GM12872 (cell line): ENCODE data around the gene SCYGR8.

Source experiments
- TF ChIP-seq, protein P1 (sequence below): IDR thresholded peaks from 3 replicates; pipeline ENCODE4 v1.5.1; 2011; ENCODE audit warnings: low read depth, mild to moderate bottlenecking, low read length, moderate library complexity; ENCODE audit not compliant: insufficient read depth

Gene SCYGR8

DNA sequence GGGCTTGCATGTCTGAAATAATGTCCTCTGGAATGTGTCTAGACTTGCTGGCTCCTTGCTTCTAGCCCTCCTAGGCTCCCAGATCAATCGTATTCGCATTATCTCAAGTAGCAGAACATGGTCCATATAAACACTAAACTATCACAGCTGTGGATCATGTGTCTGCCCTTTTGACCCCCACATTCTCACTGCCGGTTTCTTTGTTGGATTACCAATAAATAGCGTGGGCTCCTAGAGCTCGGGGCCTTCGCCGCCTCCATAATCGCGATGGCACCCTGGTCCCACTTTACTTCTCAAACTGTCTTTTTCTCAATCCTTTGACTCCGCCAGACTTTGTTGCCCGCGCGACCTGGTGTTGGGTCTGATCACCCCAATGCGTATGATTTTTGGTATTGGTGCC is 6.3 kb upstream of the SCYGR8 start:
- TF ChIP-seq, protein P1, sequence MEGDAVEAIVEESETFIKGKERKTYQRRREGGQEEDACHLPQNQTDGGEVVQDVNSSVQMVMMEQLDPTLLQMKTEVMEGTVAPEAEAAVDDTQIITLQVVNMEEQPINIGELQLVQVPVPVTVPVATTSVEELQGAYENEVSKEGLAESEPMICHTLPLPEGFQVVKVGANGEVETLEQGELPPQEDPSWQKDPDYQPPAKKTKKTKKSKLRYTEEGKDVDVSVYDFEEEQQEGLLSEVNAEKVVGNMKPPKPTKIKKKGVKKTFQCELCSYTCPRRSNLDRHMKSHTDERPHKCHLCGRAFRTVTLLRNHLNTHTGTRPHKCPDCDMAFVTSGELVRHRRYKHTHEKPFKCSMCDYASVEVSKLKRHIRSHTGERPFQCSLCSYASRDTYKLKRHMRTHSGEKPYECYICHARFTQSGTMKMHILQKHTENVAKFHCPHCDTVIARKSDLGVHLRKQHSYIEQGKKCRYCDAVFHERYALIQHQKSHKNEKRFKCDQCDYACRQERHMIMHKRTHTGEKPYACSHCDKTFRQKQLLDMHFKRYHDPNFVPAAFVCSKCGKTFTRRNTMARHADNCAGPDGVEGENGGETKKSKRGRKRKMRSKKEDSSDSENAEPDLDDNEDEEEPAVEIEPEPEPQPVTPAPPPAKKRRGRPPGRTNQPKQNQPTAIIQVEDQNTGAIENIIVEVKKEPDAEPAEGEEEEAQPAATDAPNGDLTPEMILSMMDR, result no peak

DNA sequence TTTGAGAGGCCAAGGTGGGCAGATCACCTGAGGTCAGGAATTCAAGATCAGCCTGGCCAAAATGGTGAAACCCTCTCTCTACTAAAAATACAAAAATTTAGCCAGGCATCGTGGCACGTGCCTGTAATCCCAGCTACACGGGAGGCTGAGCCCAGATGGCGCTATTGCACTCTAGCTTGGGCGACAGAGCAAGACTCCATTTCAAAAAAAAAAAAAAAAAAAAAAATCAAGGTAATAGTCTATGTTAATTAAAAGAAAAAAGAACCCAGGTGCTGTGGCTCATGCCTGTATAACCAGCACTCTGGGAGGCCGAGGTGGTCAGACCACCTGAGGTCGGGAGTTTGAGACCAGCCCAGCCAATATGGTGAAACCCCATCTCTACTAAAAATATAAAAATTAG is 5.0 kb upstream of the SCYGR8 start:
- TF ChIP-seq, protein P1, result 0 out of 3 replicates have a peak, but pooled peaks have one; percentile 13

GRCh38 chr2:227748079-227748478 is 2.4 kb downstream of the SCYGR8 start:
- TF ChIP-seq, protein P1, result peak; percentile 44; the same call in 2 of the 3 replicates

DNA sequence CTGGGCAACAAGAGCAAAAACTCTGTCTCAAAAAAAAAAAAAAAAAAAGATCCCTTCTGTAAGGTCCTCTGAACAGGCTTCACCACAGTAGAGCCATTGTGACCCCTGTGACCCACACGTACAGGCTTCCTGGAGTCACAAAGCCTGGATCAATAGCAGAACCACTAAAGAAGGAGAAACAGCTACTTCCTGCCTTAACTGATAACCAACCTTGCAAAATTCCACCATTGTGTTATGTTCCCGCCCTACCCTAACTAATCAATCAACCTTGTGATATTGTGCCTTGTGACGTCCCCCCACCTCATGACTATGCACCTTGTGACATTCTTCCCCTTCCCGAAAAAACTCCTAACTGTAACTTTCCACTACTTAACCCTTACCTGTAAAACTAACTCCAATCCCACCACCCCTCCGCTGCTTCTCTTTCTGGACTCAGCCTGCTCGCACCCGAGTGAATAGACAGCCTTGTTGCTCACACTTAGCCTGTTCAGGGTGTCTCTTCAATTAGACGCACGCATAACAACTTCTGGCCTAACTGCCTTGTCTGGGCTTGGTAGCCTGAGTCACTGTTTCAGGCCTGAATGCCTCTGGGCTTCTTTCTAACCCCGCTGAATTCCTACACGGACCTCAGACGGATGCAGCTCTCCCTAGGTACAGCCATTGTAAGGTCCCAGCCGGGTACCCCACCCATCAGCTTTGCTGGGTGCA is 13.9 kb downstream of the SCYGR8 start:
- TF ChIP-seq, protein P1, result no peak

DNA sequence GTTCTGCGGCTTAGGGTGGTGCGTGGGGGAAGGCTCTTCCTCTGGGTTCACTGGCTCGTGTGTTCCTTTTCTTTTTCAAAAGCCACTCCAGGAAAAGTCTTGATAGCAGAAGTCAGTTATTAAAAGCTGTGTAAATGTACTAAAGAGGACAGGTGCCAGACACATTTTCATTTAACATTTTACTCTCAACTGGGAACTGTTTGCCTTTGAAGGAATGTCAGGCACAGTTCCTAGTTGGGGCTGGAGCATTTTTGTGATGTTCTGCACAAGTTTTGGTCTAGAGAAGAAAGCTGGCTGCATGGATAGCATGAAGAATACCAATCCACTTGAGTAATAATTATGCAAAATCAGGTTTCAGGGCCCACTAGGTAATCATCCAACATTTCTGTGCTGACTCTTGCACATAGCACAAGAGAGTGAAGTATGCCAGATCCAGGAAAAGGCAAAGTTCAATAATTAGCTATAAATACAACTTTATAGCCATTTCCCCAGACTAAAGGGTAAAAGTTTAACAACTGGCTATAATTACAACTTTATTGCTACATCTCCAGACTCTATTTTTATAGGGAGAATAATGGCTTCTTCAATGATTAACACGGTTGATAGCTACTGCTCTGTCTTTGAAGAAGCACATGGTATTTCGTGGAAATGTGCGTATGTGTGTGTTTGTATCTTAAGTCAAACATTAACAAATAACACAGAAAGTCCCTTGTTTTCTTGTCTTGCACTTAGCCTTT is 16.2 kb downstream of the SCYGR8 start:
- TF ChIP-seq, protein P1, result no peak

DNA sequence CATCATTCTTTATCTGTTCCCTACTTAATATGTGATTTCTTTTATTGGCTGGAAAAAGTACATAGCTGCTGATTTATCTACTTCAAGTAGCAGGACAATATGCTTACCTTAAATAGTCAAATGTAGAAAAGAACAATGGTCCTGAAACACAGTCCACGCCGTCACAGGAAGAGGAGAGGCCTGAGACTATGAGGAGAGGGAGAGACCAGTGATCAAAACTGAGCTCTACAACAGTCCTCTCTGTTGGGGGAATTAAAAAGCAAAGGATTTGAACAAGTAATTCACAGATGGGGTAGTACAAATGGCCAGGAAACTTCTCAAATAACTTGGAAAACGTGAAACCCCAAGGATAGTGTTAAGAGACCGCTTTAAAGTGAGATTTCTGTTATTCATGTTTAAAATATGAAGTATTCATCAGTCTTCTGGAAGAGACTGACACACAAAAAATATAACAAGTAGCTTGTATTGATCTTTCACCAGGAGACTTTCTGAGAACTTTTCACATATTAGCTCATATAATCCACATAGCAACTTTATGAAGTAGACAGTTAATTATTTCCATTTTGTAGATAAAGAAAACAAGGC is 20.2 kb downstream of the SCYGR8 start:
- TF ChIP-seq, protein P1, result no peak

GRCh38 chr2:227766373-227766883 is 20.7 kb downstream of the SCYGR8 start:
- TF ChIP-seq, protein P1, result peak; percentile 82
